ENCODE data around the gene GNAI1. TPM values are rescaled to one million over a fixed set of nuclear protein-coding genes. Genes with fewer than 3 reads are reported as not detected.

GNAI1 gene
- total and polyA plus RNA-seq, 2 of the 13 experiments (the other 11 are each of a cell fraction or from before 2014, with no cell fraction given): 3.5 to 5.7 TPM

GRCh38 chr7:80134536-80135308, at the start of gene GNAI1 (continued):
- TF ChIP-seq THRA (CRISPR knock-in tag; IDR thresholded peaks at IDR 0.05; ENCODE audit: borderline replicate concordance): no peak
- TF ChIP-seq ZNF30 (CRISPR knock-in tag; IDR thresholded peaks at IDR 0.05): no peak
- peak; percentile 78 for TF ChIP-seq ATF7-NPFF (CRISPR knock-in tag; IDR thresholded peaks at IDR 0.05; ENCODE audit: low read depth)
- peak; percentile 31; the same call in 1 of the 2 replicates for TF ChIP-seq TAF1 (CRISPR knock-in tag; IDR thresholded peaks at IDR 0.05)
- TF ChIP-seq MXI1 (IDR thresholded peaks at IDR 0.05; ENCODE audit: borderline replicate concordance, low read depth, low read length): no peak
- peak; percentile 60 for TF ChIP-seq SP4 (CRISPR knock-in tag; IDR thresholded peaks at IDR 0.05)
- TF ChIP-seq UBTF (CRISPR knock-in tag; IDR thresholded peaks at IDR 0.05): peak; percentile 57; the same call in 1 of the 2 replicates
- TF ChIP-seq ZNF160 (CRISPR knock-in tag; IDR thresholded peaks at IDR 0.05): no peak
- TF ChIP-seq ASH2L (IDR thresholded peaks at IDR 0.05; ENCODE audit: insufficient read length, low read depth, low read length): peak; percentile 43
- TF ChIP-seq MNT (IDR thresholded peaks at IDR 0.05): no peak
- no peak for TF ChIP-seq ATRX (CRISPR knock-in tag; IDR thresholded peaks at IDR 0.05; ENCODE audit: borderline replicate concordance)
- no peak for TF ChIP-seq ZNF3 (CRISPR knock-in tag; IDR thresholded peaks at IDR 0.05)
- TF ChIP-seq ZNF414 (CRISPR knock-in tag; IDR thresholded peaks at IDR 0.05): 0 out of 2 replicates have a peak, but pooled peaks have one; percentile 51
- peak in 1 of 2 experiments; percentile 58; a peak in 1 of 4 replicates for TF ChIP-seq HMGXB4 (CRISPR knock-in tag; IDR thresholded peaks at IDR 0.05; ENCODE audit: borderline replicate concordance in 1 of 2, low read depth in 1 of 2)
- no peak; the same call in 1 of the 2 replicates for TF ChIP-seq ZSCAN5A (CRISPR knock-in tag; IDR thresholded peaks at IDR 0.05; ENCODE audit: borderline replicate concordance)
- no peak for TF ChIP-seq ZNF737 (CRISPR knock-in tag; IDR thresholded peaks at IDR 0.05; ENCODE audit: borderline replicate concordance)
- TF ChIP-seq SSRP1 (CRISPR knock-in tag; IDR thresholded peaks at IDR 0.05): no peak
- TF ChIP-seq ZNF546 (CRISPR knock-in tag; conservative IDR thresholded peaks at IDR 0.05): no peak
- TF ChIP-seq ZNF775 (CRISPR knock-in tag; IDR thresholded peaks at IDR 0.05; ENCODE audit: borderline replicate concordance): no peak
